ENCODE data around the gene ANKRD13D.
"Not testable (repeated sequence)": the region's sequence is repeated elsewhere in the genome, so short reads cannot be mapped to it uniquely, and the experiment has no call there.

The ANKRD13D gene

GRCh38 chr11:67303835-67304411 is 14.8 kb downstream of the ANKRD13D start:
- DNase-seq (ENCODE audit: low spot score): no peak

GRCh38 chr11:67304511-67305113 is 15.5 kb downstream of the ANKRD13D start:
- DNase-seq (ENCODE audit: low spot score): no peak

DNA sequence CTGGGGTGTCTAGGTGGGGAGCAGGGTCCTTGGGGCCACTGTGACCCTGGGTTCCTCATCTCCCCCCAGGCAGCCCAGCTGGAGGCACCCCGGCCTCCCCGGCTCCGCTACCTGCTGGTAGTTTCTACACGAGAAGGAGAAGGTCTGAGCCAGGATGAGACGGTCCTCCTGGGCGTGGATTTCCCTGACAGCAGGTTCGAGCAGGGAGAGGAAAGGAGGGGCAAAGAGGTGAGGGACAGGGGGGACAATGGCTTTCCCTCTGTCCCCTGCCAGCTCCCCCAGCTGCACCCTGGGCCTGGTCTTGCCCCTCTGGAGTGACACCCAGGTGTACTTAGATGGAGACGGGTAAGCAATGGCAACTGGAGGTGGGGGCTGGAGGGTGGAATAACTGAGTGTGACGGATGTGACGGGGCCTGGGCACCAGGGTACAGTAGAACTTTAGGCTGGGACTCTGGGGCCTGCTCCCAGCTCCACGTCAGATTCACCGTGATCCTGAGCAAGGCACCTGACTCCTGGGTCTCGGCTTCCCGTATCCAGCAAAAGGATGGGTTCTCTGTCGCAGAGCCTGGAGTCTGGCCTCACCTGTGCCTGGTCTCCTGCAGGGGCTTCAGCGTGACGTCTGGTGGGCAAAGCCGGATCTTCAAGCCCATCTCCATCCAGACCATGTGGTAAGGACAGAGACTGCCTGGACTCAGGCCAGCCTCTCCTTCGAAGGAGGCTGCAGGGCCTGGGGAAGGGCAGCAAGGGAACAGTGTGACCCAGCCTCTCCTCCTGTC is 17.9 kb downstream of the ANKRD13D start:
- DNase-seq (ENCODE audit: low spot score): no peak

GRCh38 chr11:67307545-67308001 is 18.5 kb downstream of the ANKRD13D start:
- DNase-seq (ENCODE audit: low spot score): no peak

GRCh38 chr11:67308031-67308866 is 19.1 kb downstream of the ANKRD13D start:
- DNase-seq (ENCODE audit: low spot score): no peak

DNA sequence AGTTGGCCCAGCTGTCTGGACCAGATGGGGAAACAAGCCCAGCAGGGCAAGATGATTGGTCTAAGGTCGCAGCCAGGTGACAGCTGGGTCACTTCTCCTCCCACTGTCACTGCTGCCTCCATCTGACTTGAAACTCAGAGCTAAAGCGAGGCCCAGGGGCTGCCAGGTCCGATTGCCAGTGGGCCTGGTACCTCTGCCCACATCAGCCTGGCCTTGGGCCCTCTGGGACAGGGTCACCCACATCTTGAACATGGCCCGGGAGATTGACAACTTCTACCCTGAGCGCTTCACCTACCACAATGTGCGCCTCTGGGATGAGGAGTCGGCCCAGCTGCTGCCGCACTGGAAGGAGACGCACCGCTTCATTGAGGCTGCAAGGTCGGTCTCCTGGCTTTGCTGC is 20.1 kb downstream of the ANKRD13D start:
- no peak for DNase-seq (ENCODE audit: low spot score)

- no peak for DNase-seq (ENCODE audit: low spot score)
Measured at GRCh38 chr11:67309661-67310061, 20.6 kb downstream of the ANKRD13D start.

GRCh38 chr11:67310246-67311050 is 21.3 kb downstream of the ANKRD13D start:
- no peak for DNase-seq (ENCODE audit: low spot score)

DNA sequence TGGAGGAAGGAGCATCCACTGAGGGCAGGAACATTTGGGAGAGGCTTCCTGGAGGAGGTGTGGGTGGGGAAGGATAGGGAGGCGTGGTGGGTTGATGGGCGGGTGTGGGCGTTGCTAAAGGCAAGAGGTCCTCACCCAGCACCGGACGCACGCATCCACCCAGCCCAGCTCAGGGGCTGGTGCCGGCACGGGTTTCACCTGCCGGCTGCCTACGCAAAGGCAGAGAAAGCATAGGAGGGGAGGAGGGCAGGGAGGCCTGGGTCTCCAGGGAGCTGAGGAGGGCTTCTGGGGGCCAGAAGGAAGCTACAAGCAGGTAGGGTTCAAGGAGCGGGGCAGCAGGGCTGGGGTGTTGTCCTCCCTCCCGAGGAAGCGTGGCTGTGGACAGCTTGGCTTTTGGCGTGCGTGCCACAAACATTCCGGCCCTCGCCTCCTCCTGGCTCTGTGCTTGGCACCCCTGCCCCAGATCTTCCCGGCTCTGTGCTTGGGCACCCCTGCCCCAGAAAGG is 22.0 kb downstream of the ANKRD13D start:
- DNase-seq (ENCODE audit: low spot score): no peak

DNA sequence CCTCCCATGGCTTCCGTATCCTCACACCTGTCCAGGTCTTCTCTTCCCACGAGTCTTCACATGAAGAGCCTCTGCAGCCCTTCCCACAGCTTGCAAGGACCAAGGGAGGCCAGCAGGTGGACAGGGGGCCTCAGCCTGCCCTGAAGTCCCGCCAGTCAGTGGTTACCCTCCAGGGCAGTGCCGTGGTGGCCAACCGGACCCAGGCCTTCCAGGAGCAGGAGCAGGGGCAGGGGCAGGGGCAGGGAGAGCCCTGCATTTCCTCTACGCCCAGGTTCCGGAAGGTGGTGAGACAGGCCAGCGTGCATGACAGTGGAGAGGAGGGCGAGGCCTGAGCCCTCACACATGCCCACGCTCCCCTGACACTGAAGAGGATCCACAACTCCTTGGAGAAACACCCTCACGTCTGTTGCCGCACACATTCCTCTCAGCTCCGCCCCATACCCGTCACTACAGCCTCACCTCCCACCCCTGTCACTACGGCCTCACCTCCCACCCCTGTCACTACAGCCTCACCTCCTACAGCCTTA is 22.5 kb downstream of the ANKRD13D start:
- DNase-seq (ENCODE audit: low spot score): no peak

- DNase-seq (ENCODE audit: low spot score): no peak
Measured at GRCh38 chr11:67312187-67313021, 23.3 kb downstream of the ANKRD13D start.

DNA sequence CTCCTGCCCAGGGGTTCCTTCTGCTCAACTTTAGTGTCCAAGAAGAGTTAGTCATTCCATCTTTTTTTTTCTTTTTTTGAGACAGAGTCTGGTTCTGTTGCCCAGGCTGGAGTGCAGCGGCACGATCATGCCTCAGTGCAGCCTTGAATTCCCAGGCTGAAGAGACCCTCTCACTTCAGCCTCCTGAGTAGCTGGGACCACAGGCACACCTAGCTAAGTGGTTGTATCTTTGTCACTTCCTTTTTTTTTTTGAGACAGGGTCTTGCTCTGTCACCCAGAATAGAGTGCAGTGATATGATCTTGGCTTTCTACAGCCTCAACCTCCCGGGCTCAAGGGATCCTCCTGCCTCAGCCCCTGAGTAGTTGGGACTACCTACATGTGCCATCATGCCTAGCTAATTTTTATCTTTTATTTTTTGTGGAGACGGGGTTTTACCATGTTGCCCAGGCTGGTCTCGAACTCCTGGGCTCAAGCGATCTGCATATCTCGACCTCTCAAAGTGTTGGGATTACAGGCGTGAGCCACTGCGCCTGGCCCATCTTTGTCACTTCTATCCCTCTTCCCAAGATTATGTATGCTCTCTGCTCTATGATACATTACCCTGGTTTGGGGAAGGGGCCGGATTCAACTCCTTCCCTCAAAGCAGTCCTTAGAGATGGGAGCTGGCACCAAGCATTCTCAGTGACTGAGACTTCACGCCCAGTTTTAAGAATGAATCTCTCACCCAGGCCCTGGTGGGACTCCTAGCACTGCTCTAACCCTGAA is 24.2 kb downstream of the ANKRD13D start:
- DNase-seq (ENCODE audit: low spot score): no peak

DNA sequence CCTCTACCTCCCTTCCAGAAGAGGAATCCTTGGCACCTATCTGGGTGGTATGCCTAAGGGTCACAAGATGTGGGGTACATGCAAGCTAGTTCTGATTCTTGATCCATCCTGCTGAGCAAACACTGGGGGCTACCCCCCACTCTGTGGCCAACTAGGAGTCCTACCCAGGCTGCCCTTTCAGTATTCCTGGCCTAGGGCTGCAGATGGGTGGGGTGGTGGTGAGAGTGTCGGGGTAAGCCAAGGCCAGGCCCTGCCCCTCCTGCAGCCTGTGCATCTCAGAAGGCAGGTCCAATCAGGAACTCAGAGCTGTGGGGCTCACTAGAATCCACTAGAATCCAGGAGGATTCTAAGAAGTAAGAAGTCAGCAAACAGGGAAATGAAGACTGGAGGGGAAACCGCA is 25.1 kb downstream of the ANKRD13D start:
- DNase-seq (ENCODE audit: low spot score): no peak

DNA sequence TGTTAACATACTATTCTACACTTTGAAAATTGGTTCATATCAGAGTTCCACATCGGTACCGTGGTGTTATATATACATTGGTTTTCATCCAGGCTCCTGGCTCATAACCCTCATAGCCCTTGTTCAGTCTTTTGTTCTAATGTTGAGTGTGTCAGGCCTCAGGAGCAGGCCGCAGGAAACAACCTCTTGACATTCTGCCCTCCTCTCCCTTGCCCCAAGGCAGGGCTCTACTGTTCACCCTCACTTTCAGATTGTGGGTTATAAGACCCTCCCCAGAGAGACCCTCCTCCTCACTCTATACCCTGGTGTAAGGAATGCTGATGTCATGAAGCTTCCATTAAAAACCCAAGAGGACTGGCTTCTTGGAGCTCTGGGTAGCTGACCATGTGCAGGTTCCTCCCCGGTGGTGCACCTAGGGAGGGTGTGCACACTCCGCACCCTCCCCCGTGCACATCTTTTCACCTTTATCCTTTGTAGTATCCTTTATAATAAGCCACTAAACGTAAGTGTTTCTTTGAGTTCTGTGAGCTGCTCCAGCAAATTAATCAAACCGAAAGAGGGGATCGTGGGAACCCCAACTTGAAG is 26.3 kb downstream of the ANKRD13D start:
- no peak for DNase-seq (ENCODE audit: low spot score)

DNA sequence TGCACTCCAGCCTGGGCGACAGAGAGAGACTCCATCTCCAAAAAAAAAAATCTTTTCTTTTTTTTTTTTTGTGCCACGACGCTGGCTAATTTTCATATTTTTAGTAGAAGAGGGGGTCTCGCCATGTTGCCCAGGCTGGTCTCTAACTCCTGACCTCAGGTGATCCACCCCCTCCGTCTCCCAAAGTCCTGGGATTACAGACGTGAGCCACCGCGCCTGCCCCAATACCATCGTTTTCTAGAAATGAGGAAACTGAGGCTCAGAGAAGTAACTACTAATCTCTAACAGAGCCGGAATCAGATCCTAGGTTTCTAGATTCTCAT is 27.7 kb downstream of the ANKRD13D start:
- DNase-seq (ENCODE audit: low spot score): no peak

- DNase-seq (ENCODE audit: low spot score): peak; percentile 94
Measured at GRCh38 chr11:67317205-67317887, 28.2 kb downstream of the ANKRD13D start.

- DNase-seq (ENCODE audit: low spot score): no peak
Measured at GRCh38 chr11:67317888-67318555, 28.9 kb downstream of the ANKRD13D start.

DNA sequence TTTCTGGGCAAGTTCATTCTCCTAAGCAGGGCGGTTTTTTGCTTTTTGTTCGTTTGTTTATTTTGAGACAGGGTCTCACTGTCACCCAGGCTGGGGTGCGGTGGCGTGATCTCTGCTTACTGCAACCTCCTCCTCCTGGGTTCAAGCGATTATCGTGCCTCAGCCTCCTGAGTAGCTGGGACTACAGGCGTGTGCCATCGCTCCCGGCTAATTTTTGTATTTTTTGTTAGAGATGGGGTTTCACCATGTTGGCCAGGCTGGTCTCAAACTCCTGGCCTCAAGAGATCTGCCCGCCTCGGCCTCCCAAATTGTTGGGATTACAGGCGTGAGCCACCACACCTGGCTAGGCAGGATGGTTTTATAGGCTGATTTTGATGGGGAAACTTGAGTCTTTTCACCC is 29.8 kb downstream of the ANKRD13D start:
- DNase-seq (ENCODE audit: low spot score): not testable (repeated sequence)

Data from RKO (cell line).